ENCODE data around the gene IL17RE.
"Not testable (repeated sequence)": the region's sequence is repeated elsewhere in the genome, so short reads cannot be mapped to it uniquely, and the experiment has no call there.

Gene IL17RE

GRCh38 chr3:9937486-9938238 is 35.0 kb downstream of the IL17RE start:
- no peak for DNase-seq

DNA sequence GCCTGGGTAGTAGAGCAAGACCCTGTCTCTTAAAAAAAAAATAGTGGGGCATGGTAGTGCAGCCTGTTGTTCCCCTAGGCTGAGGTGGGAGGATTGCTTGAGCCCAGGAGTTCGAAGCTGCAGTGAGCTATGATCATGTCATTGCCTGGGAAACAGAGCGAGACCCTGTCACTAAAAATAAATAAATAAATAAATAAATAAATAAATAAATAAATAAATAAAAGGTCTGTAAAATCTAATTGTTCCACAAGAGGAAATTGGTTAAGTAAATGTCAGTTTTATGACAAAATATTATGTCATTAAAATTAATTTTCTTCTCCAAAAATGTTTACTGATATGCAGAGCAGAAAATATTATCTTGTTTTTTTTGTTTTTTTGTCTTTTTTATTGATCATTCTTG is 36.3 kb downstream of the IL17RE start:
- no peak for DNase-seq

DNA sequence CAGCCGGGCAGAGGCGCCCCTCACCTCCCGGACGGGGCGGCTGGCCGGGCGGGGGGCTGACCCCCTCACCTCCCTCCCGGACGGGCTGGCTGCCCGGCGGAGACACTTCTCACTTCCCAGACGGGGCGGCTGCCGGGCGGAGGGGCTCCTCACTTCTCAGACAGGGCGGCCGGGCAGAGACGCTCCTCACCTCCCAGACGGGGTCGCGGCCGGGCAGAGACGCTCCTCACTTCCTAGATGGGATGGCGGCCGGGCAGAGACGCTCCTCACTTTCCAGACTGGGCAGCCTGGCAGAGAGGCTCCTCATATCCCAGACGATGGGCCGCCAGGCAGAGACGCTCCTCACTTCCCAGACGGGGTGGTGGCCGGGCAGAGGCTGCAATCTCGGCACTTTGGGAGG is 37.3 kb downstream of the IL17RE start:
- DNase-seq = not testable (repeated sequence)

GRCh38 chr3:9940746-9941145 is 38.1 kb downstream of the IL17RE start:
- no peak for DNase-seq

DNA sequence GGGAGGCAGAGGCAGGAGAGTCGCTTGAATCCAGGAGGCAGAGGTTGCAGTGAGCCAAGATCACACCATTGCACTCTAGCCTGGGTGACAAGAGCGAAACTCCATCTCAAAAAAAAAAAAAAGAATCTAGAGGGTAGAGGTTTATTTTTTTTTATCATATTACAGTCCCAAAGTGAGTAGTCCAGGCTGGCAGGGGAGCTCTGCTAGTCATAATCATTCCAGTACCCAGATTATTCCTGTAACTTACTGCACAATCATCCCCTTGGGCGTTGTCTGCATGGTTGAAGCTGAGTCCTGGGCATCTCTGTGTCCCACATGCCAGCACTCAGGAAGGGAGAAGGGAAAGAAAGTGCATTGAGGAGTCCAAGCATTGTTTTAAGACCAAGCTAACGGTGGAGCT is 39.5 kb downstream of the IL17RE start:
- no peak for DNase-seq

- DNase-seq = no peak
Observed at GRCh38 chr3:9942934-9943690, 40.5 kb downstream of the IL17RE start.

DNA sequence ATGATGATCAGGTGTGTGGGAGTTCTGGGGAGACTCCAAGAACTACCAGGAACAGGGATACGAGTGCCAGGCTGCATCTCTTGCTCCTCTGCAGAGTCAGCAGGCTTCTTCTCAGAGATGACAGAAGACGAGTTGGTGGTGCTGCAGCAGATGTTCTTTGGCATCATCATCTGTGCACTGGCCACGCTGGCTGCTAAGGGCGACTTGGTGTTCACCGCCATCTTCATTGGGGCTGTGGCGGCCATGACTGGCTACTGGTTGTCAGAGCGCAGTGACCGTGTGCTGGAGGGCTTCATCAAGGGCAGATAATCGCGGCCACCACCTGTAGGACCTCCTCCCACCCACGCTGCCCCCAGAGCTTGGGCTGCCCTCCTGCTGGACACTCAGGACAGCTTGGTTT is 41.6 kb downstream of the IL17RE start:
- DNase-seq = no peak

DNA sequence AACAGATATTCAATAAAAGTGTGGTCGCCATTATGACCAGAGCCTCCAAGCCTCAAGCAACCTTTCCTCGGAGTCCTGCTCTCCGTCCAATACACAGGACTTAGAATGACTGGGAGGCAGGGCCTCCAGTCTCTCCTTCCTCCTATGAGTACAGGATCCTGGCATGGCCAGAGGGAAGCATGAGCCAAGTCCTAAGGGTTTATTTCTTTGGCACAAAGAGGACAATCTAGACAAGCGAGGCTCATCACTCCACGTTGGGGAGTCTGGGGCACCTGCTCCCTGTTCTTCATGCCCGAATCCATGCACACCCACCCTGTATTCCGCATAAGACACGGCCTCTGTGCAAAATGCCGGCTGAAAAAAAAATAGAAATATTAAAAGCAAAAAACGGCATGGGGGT is 42.7 kb downstream of the IL17RE start:
- DNase-seq = no peak

DNA sequence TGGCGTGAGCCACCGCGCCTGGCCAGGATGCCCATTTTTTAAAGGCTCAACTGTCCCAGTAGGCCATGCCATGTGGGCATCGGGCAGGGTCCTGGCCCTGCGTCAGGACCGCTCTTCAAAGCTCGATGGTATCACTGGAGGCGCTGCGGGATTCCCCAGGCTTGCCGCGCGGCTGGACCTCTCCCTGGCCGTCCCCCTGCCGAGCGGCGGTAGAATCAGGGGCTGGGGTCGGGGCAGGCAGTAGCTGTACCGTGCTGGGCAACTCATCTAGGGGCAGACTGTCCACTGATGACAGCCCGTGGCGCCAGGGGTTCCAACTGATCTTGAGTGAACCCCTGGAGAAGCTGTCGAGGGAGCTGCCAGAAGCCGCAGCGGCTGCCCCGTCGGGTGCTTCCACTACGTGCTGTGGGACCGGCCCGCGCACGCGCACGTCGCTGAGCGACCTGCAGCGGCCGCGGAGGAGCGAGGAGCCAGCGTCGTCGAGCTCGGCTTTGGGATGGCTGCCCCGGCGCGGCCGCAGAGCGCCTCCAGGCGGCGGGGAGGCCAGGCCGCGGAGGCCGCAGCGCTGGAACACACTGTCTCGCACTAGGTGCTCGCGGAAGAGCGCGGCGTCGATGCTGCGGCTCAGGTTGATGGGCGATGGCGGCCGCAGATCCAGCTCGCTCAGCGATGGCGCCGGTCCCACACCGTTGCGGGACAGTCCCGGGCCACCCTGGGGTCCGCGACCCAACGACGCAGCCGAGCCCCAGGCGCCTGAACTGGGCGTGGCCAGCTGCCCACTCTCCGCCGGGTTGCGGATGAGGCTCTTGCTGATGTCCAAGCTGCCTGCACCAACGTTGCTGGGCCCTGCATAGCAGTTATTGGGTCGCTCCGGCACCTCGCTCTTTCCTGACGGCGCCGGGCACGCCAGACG is 43.7 kb downstream of the IL17RE start:
- peak; percentile 64 to 95 for DNase-seq

- DNase-seq = peak; percentile 44 to 83
Observed at GRCh38 chr3:9947025-9947995, 44.7 kb downstream of the IL17RE start.

GRCh38 chr3:9948586-9948985 is 45.9 kb downstream of the IL17RE start:
- DNase-seq = no peak

GRCh38 chr3:9949115-9949514 is 46.5 kb downstream of the IL17RE start:
- no peak for DNase-seq

GRCh38 chr3:9949626-9950025 is 47.0 kb downstream of the IL17RE start:
- DNase-seq = no peak

GRCh38 chr3:9951126-9951525 is 48.5 kb downstream of the IL17RE start:
- no peak for DNase-seq

GRCh38 chr3:9951598-9951961 is 48.9 kb downstream of the IL17RE start:
- peak in 1 of 2 experiments; percentile 49 for DNase-seq

DNA sequence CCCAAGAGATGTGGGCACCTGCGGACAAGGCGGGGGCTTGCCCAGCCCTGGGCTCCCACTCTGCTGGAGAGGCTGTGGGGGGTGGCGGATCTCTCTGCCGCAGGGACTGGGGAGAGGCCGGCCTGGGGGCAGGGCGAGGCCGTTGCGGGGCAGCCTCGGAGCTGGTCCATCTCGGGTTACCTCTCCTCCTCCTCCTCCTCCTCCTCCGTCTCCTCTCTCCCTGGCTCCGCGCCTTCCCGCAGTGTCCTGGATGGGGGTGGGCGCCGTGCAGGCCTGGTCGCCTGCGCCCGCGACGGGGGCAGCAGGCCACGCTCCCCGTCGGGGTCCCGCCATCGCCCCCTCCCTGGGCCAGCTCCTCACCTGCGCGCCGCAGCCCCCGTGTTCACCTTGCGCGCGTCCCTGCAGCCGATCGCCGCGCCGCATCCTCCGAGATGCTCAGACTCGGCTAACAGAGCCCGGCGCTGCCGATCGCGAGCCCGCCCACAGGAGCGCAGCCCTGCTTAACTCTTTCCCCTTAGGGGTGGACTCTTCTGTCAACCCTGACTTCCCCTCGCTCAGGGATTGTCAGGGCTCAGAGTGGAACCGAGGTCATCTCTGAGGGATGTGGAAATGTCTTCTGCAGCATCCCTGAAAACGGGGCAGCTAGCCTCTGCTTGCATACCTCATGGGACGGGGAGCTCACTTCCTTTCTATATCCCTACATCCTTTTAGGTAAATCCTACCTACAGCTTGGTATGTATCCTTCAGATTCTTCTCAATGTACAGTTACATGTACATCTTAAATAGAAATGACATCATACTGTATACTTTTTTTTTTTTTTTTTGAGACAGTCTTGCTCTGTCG is 49.5 kb downstream of the IL17RE start, which contains the start of gene PRRT3:
PRRT3 (minus strand) TSS at position 447 of the 844 bp plus-strand sequence. CDS start 2,293 bp downstream, outside the sequence.
- peak; percentile 17 to 81 for DNase-seq

GRCh38 chr3:9955067-9955502 is 52.4 kb downstream of the IL17RE start:
- peak; percentile 33 to 71 for DNase-seq

DNA sequence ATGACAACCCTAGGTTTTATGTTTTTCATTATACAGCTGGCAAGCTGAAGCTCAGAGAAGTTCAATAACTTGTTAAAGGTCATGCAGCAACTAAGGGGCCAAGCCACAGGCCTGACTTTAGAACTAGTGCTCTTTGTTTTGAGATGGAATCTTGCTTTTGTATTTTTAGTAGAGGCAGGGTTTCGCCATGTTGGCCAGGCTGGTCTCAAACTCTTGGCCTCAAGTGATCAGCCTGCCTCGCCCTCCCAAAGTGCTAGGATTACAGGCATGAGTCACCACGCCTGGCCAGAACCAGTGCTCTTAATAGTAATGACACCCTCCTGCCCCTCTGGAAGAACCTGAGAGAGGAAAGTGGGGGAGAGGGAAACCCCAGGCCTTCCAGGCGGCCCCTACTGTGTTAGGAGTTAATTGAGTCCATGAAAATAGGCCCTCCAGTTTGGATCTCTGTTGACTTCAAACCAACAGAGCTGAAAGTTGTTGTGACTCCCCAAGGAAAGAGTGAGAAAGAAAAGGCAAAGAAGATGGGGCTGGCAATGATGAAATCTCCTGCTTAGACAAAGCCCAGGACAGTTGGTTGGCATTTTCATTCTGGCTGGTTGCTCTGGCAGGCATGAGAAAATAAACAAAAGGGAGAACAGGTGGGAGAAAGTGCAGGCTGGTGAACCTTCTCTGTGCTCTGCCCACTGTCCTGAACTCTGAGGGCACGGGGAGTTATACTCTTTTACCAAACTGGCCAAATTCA is 53.1 kb downstream of the IL17RE start:
- DNase-seq = no peak

GRCh38 chr3:9957214-9957613 is 54.6 kb downstream of the IL17RE start:
- no peak for DNase-seq

DNA sequence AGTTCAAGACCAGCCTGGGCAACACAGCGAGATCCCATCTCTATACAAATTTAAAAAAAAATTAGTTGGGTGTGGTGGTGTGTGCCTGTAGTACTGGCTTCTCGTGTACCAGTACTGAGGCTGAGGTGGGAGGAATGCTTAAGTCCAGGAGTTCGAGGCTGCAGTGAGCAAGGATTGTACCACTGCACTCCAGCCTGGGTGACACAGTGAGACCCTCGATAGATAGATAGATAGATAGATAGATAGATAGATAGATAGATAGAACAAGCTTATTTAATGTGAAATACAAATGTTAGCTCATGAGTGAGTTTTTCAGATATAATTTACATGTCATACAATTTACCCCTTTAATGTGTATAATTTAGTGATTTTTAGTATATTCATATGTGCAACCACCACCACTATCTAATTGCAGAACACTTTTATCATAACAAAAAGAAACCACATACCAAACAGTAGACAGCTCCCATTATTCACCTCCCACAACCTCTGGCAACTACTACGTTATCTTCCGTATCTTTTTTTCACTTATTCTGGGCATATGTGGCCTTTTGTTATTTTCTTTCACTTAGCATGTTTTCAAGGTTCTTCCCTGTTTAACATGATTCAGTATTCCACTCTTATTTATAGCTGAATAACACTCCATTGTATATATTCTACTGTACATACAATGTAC is 62.7 kb downstream of the IL17RE start:
- no peak for DNase-seq
